ENCODE results near the gene EPHB6. TPM values are rescaled to one million over a fixed set of nuclear protein-coding genes. Genes with fewer than 3 reads are reported as not detected.

The EPHB6 gene
- polyA plus RNA-seq, 1 of the 3 experiments (the other 2 are of a cell fraction) = 1.8 TPM

GRCh38 chr7:142809671-142810070 lies 45.2 kb upstream of the EPHB6 start:
- Histone ChIP-seq H3K27me3 (ENCODE audit: insufficient read depth) (no peaks in the 10 kb centered on the region), H3K79me2 (ENCODE audit: insufficient read depth) (no peaks in the 10 kb centered on the region), H3K9me3 (0 out of 2 replicates have a peak, but pooled peaks cover 3% of the 10 kb centered on the region), H3K9me2 (no peaks in the 10 kb centered on the region), H4K20me1 (ENCODE audit: insufficient read depth) (no peaks in the 10 kb centered on the region), H3F3A (replicated peaks; ENCODE audit: insufficient read depth) (peaks cover 19% of the 10 kb centered on the region), H2AFZ (ENCODE audit: low read depth) (no peak overlapping the region), H3K4me3 (ENCODE audit: low read depth in 2 of 2, low read length in 1 of 2) (no peak overlapping the region), H3K27ac (ENCODE audit: low read depth in 2 of 2, low read length in 1 of 2) (no peak overlapping the region), H3K36me3 (replicated peaks in 1 of 2; ENCODE audit: control insufficient read depth in 1 of 2, insufficient read depth in 2 of 2, low read length in 1 of 2) (no peaks in the 10 kb centered on the region), H3K9ac (no peak overlapping the region), H3K4me2 (peak overlapping the region; percentile 25; the same call in 1 of the 2 replicates), H3K4me1 (ENCODE audit: control insufficient read depth in 1 of 2, insufficient read depth in 2 of 2, low read depth in 1 of 2, low read length in 1 of 2) (peaks cover 23 to 27% of the 10 kb centered on the region in 2 experiments)
- DNase-seq = no peak
- CTCF ChIA-PET = interaction anchor here (1.0 to 10.1 kb wide), 16 partner anchors 9 to 331 kb away, joined by 3 to 163 read pairs (median 13); no protein-coding TSS in a partner anchor
- TF ChIP-seq TEAD4 (IDR thresholded peaks at IDR 0.05; ENCODE audit: borderline replicate concordance, insufficient read depth) (no peak), PBX3 (IDR thresholded peaks at IDR 0.05) (no peak), RCOR1 (IDR thresholded peaks at IDR 0.05; ENCODE audit: low read length) (no peak), NRF1 (IDR thresholded peaks at IDR 0.05; ENCODE audit: low read depth, low read length) (no peak), FOXJ3 (CRISPR knock-in tag; IDR thresholded peaks at IDR 0.05) (no peak), JUND (IDR thresholded peaks at IDR 0.05) (no peak), RFX5 (IDR thresholded peaks at IDR 0.05; ENCODE audit: low read length) (no peak)
- POLR2A ChIA-PET = no interaction called here
- WGBS (ENCODE audit: low lambda C conversion rate) = 74% methylated on average over 2 of the region's 2 CpGs

GRCh38 chr7:142811154-142811737 lies 43.6 kb upstream of the EPHB6 start:
- H3K4me3 ChIP-seq (ENCODE audit: low read depth in 2 of 2, low read length in 1 of 2) = no peak overlapping the region; a peak in 1 of 4 replicates
- H3K4me1 ChIP-seq (ENCODE audit: control insufficient read depth in 1 of 2, insufficient read depth in 2 of 2, low read depth in 1 of 2, low read length in 1 of 2) = peaks cover 27 to 33% of the 10 kb centered on the region in 2 experiments
- 0 out of 2 replicates have a peak, but pooled peaks cover 3% of the 10 kb centered on the region for H3K9me3 ChIP-seq
- WGBS (ENCODE audit: low lambda C conversion rate) = 40% methylated on average over 6 of the region's 6 CpGs
- DNase-seq = peak; percentile 59
- peaks cover 19% of the 10 kb centered on the region for H3F3A ChIP-seq (replicated peaks; ENCODE audit: insufficient read depth)
- ChIA-PET POLR2A (no interaction called here), CTCF (interaction anchor here (0.6 to 10.1 kb wide), 67 partner anchors 8 to 573 kb away, joined by 3 to 163 read pairs (median 4); partner anchors contain the start of gene PRSS1)
- no peak overlapping the region for H2AFZ ChIP-seq (ENCODE audit: low read depth)
- H3K27ac ChIP-seq (ENCODE audit: low read depth in 2 of 2, low read length in 1 of 2) = no peak overlapping the region
- H3K9me2 ChIP-seq = no peaks in the 10 kb centered on the region
- no peak overlapping the region for H3K4me2 ChIP-seq
- H3K27me3 ChIP-seq (ENCODE audit: insufficient read depth) = peaks cover 10% of the 10 kb centered on the region; the same call in 1 of the 2 replicates
- H3K36me3 ChIP-seq (replicated peaks in 1 of 2; ENCODE audit: control insufficient read depth in 1 of 2, insufficient read depth in 2 of 2, low read length in 1 of 2) = no peaks in the 10 kb centered on the region
- H3K79me2 ChIP-seq (ENCODE audit: insufficient read depth) = no peaks in the 10 kb centered on the region
- no peaks in the 10 kb centered on the region for H4K20me1 ChIP-seq (ENCODE audit: insufficient read depth)
- 0 out of 2 replicates have a peak, but pooled peaks have one; percentile 27 for TF ChIP-seq TCF12 (IDR thresholded peaks at IDR 0.05)
- peak; percentile 89 for TF ChIP-seq CTCF (IDR thresholded peaks at IDR 0.05)
- 0 out of 2 replicates have a peak, but pooled peaks have one; percentile 50 for TF ChIP-seq MXI1 (IDR thresholded peaks at IDR 0.05; ENCODE audit: low read depth, low read length)
- TF ChIP-seq GATA2 (CRISPR knock-in tag; IDR thresholded peaks at IDR 0.05) = no peak
- no peak for TF ChIP-seq YY1 (IDR thresholded peaks at IDR 0.05; ENCODE audit: low read depth)
- peak; percentile 64 for TF ChIP-seq SMC3 (IDR thresholded peaks at IDR 0.05; ENCODE audit: low read depth, low read length)
- TF ChIP-seq MAX (IDR thresholded peaks at IDR 0.05; ENCODE audit: low read depth) = peak; percentile 49; the same call in 1 of the 2 replicates
- no peak for TF ChIP-seq USF1 (IDR thresholded peaks at IDR 0.05; ENCODE audit: borderline replicate concordance, low read depth)
- TF ChIP-seq RAD21 (IDR thresholded peaks at IDR 0.05; ENCODE audit: low read length) = peak; percentile 76
- TF ChIP-seq NRF1 (IDR thresholded peaks at IDR 0.05; ENCODE audit: low read depth, low read length) = no peak
- H3K9ac ChIP-seq = no peak overlapping the region
